BLaER1 (cell line): ENCODE data around the gene IQGAP3.

Experiments
- H3K27ac ChIP-seq: shearing (Covaris generic); formaldehyde crosslinking; 2 replicates; pipeline ENCODE4 v1.8.1; 2022
- H3K27me3 ChIP-seq: shearing (Covaris generic); formaldehyde crosslinking; 2 replicates; pipeline ENCODE4 v1.8.1; 2022
- H3K36me3 ChIP-seq: shearing (Covaris generic); formaldehyde crosslinking; 2 replicates; pipeline ENCODE4 v1.8.1; 2022
- H3K4me1 ChIP-seq: shearing (Covaris generic); formaldehyde crosslinking; 2 replicates; pipeline ENCODE4 v1.8.1; 2022
- H3K4me2 ChIP-seq: shearing (Covaris generic); formaldehyde crosslinking; 2 replicates; pipeline ENCODE4 v1.8.1; 2022
- H3K4me3 ChIP-seq: shearing (Covaris generic); formaldehyde crosslinking; 2 replicates; pipeline ENCODE4 v1.8.1; 2022
- H3K9ac ChIP-seq: shearing (Covaris generic); formaldehyde crosslinking; 2 replicates; pipeline ENCODE4 v1.8.1; 2022
- H3K9me3 ChIP-seq: shearing (Covaris generic); formaldehyde crosslinking; 2 replicates; pipeline ENCODE4 v1.8.1; 2022
- H4K20me1 ChIP-seq: shearing (Covaris generic); formaldehyde crosslinking; 2 replicates; pipeline ENCODE4 v1.8.1; 2022
- Cebpa-rat ChIP-seq: shearing (Covaris generic); IDR thresholded peaks from 2 replicates; pipeline ENCODE4 v1.8.1; 2022

The IQGAP3 gene

DNA sequence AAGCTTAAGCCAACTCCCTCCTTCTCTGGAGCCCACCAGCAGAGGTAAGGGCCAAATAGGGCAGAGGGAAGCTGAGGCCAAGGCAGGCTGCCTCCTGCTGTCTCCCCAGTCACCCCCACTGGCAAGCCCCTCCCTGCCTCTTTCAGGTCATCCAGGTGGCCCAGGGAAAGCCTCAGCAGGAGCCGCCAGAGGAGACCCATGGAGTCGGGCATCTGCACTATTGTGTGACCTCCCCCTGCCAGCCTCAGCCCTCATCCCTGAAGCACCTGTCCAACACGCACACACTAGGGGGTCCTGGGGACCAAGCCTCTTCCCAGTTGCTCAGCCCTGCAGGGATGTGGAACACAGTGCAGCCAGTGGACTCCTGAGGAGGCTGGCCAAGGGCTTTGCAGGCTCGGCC is 14.0 kb upstream of the IQGAP3 start:
- no peak overlapping the region for H3K4me2 ChIP-seq
- peaks cover 41% of the 10 kb centered on the region for H3K4me1 ChIP-seq
- peaks cover 36% of the 10 kb centered on the region for H3K36me3 ChIP-seq
- no peak overlapping the region; the same call in 1 of the 2 replicates for H3K9ac ChIP-seq
- H4K20me1 ChIP-seq, result peaks cover 27% of the 10 kb centered on the region
- H3K27me3 ChIP-seq, result no peaks in the 10 kb centered on the region
- no peak overlapping the region for H3K4me3 ChIP-seq
- H3K27ac ChIP-seq, result no peak overlapping the region
- no peak for TF ChIP-seq Cebpa-rat
- H3K9me3 ChIP-seq, result no peaks in the 10 kb centered on the region

GRCh38 chr1:156584813-156585212 is 12.4 kb upstream of the IQGAP3 start:
- Histone ChIP-seq H3K36me3 (peaks cover 36% of the 10 kb centered on the region), H3K4me1 (peaks cover 46% of the 10 kb centered on the region), H3K27ac (peak overlapping the region; percentile 99), H3K9ac (peak overlapping the region; percentile 97; the same call in 1 of the 2 replicates), H3K4me3 (no peak overlapping the region), H4K20me1 (peaks cover 27% of the 10 kb centered on the region), H3K27me3 (no peaks in the 10 kb centered on the region), H3K4me2 (peak overlapping the region; percentile 99), H3K9me3 (no peaks in the 10 kb centered on the region)
- TF ChIP-seq Cebpa-rat, result no peak

DNA sequence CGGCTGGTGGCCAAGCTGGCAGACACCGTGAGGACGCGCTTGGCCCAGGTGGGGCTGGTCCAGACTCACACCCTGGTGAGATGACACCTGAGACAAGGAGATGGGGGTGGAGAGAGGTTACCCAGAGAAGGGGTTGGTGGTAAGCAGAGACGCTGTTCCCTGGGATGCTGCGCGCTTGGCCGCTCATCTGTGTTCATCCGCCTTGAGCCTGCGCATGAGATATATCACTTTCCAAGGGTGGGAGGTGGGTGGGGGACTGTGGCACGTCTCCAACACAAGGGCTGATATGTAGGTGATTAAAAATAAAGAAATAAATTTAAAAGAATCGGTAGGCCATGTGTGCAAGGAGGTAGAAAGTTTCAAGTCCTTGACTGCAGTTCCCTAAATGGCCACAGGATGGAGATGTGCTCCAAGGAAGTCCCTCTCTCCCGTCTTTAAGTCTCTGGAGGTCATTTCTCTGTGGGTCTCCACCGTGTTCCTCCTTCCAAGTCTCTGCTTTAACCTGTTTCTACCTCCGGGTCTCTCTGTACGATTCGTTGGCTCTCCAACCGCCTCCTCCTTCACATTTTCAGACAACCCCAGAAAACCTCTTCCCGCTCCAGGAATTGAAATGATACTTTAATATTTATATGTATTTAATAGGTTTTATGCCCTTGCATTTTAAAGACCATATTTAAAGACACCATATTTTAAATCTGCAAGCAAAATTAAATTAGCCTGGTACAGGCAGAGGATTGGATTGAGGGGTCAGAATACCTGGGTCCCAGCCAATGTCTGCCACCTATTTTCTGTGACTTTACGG is 11.7 kb upstream of the IQGAP3 start:
- Histone ChIP-seq H3K27ac (peak overlapping the region; percentile 99), H3K36me3 (peaks cover 36% of the 10 kb centered on the region), H3K27me3 (no peaks in the 10 kb centered on the region), H3K4me1 (peaks cover 54% of the 10 kb centered on the region), H3K9me3 (no peaks in the 10 kb centered on the region), H3K9ac (peak overlapping the region; percentile 97), H3K4me3 (peak overlapping the region; percentile 71), H3K4me2 (peak overlapping the region; percentile 99), H4K20me1 (peaks cover 27% of the 10 kb centered on the region)
- no peak for TF ChIP-seq Cebpa-rat

DNA sequence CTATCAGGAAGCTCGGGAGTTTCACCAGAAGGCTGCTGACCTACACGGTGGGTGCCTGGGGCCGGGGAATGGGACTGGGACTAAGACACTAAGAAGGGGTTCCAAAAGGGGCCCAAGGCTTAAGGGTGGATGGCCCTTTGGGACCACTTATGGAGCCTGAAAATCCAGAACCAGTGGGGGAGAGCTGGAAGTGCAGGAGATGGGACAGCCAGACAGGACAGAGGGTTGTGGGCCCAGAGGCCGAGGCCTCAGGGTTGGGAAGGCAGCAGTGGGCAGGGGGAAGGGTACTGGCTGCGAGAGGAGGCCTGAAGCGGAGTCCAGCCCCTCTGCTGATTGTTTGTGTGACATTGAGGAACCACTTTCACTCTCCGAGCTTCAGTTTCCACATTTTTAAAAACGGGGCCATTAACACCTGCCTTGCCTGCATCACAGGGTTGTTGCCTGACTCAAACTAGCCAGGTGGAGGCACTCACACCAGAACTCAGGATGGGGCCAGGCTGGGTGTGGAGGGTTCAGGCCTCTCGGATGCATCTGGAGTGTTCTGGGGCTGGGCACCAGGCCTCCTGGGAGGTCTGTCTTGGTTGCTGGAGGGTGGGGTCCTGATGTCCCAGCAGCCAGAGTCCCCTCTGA is 10.1 kb upstream of the IQGAP3 start:
- Histone ChIP-seq H4K20me1 (peaks cover 27% of the 10 kb centered on the region), H3K4me1 (peaks cover 69% of the 10 kb centered on the region), H3K4me2 (peak overlapping the region; percentile 99), H3K27me3 (no peaks in the 10 kb centered on the region), H3K4me3 (peak overlapping the region; percentile 71), H3K27ac (peak overlapping the region; percentile 99), H3K36me3 (peaks cover 31% of the 10 kb centered on the region), H3K9me3 (no peaks in the 10 kb centered on the region), H3K9ac (peak overlapping the region; percentile 97)
- TF ChIP-seq Cebpa-rat, result no peak

GRCh38 chr1:156581661-156582387 is 9.5 kb upstream of the IQGAP3 start:
- Histone ChIP-seq H3K4me3 (peak overlapping the region; percentile 71), H3K9me3 (no peaks in the 10 kb centered on the region), H3K27me3 (no peaks in the 10 kb centered on the region), H3K27ac (peak overlapping the region; percentile 99), H3K4me1 (peaks cover 69% of the 10 kb centered on the region), H3K36me3 (peaks cover 24% of the 10 kb centered on the region), H3K4me2 (peak overlapping the region; percentile 99), H3K9ac (peak overlapping the region; percentile 97), H4K20me1 (peaks cover 27% of the 10 kb centered on the region)
- no peak for TF ChIP-seq Cebpa-rat

GRCh38 chr1:156579472-156579871 is 7.1 kb upstream of the IQGAP3 start, which contains the start of gene TTC24:
Gene TTC24, plus strand, starts transcription at chr1:156579723. Its CDS starts 1,642 bp downstream, at chr1:156581365.
- peaks cover under 1% of the 10 kb centered on the region; the same call in 1 of the 2 replicates for H3K36me3 ChIP-seq
- peaks cover 57% of the 10 kb centered on the region for H3K4me1 ChIP-seq
- peaks cover 3% of the 10 kb centered on the region for H4K20me1 ChIP-seq
- peak within 1 kb of the TSS; percentile 73 for H3K9ac ChIP-seq
- H3K27ac ChIP-seq, result peak within 1 kb of the TSS; percentile 99
- H3K27me3 ChIP-seq, result no peaks in the 10 kb centered on the region
- H3K4me3 ChIP-seq, result no peak within 1 kb of the TSS
- no peaks in the 10 kb centered on the region for H3K9me3 ChIP-seq
- peak within 1 kb of the TSS; percentile 99 for H3K4me2 ChIP-seq
- no peak for TF ChIP-seq Cebpa-rat

DNA sequence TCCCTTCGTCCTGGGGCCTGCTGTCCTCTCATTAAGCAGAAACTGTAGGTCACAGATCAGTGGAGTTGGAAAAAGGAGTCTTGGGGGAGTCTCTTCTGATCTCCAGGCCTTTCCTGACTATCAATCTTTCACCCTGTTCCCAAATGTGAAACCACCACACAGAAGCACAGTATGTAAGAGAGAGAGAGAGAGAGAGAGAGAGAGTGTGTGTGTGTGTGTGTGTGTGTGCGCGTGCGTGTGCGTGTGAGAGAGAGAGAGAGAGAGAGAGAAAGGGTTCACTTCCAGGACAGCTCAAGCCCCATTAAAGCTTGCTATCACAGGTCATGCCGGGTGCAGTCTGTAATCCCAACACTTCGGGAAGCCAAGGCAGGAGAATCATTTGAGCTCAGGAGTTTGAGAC is 5.7 kb upstream of the IQGAP3 start:
- no peak for TF ChIP-seq Cebpa-rat
- peak overlapping the region; percentile 61 for H3K4me2 ChIP-seq
- no peaks in the 10 kb centered on the region for H3K27me3 ChIP-seq
- no peak overlapping the region for H3K9ac ChIP-seq
- H4K20me1 ChIP-seq, result no peaks in the 10 kb centered on the region
- no peaks in the 10 kb centered on the region for H3K9me3 ChIP-seq
- H3K27ac ChIP-seq, result peak overlapping the region; percentile 55; the same call in 1 of the 2 replicates
- H3K4me1 ChIP-seq, result peaks cover 47% of the 10 kb centered on the region
- no peaks in the 10 kb centered on the region for H3K36me3 ChIP-seq
- no peak overlapping the region for H3K4me3 ChIP-seq

DNA sequence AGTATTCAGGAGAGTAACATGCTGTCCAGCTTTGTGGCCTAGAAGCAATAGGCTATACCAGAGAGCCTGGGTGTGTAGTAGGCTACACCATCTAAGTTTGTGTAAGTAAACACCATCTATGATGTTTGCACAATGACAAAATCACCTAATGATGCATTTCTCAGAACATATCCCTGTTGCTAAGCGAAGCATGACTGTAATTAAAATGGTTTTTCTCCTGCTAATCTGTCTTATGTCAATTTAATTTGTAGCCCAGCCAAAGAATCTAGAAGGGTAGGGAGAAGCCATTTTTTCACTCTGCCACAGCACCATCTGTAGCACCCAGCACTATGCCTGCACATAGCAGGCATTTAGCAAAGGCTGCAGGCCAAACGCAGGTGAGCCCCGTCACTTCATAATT is 5.2 kb upstream of the IQGAP3 start:
- no peak for TF ChIP-seq Cebpa-rat
- Histone ChIP-seq H3K9me3 (no peaks in the 10 kb centered on the region), H3K9ac (no peak overlapping the region), H4K20me1 (no peaks in the 10 kb centered on the region), H3K4me2 (peak overlapping the region; percentile 61), H3K27me3 (no peaks in the 10 kb centered on the region), H3K36me3 (no peaks in the 10 kb centered on the region), H3K27ac (peak overlapping the region; percentile 55; the same call in 1 of the 2 replicates), H3K4me1 (peaks cover 50% of the 10 kb centered on the region), H3K4me3 (no peak overlapping the region)

- H3K9me3 ChIP-seq, result no peaks in the 10 kb centered on the region
- H3K27ac ChIP-seq, result no peak overlapping the region
- TF ChIP-seq Cebpa-rat, result no peak
- H3K27me3 ChIP-seq, result no peaks in the 10 kb centered on the region
- H3K4me2 ChIP-seq, result no peak overlapping the region
- peaks cover 51% of the 10 kb centered on the region for H3K4me1 ChIP-seq
- H3K9ac ChIP-seq, result no peak overlapping the region
- H4K20me1 ChIP-seq, result no peaks in the 10 kb centered on the region
- H3K36me3 ChIP-seq, result peaks cover 3% of the 10 kb centered on the region
- H3K4me3 ChIP-seq, result no peak overlapping the region
These were observed 1.8 kb upstream of the IQGAP3 start for GRCh38 chr1:156574039-156574633.
